ENCODE data around the gene LIN28B.
"Not testable (repeated sequence)": the region's sequence is repeated elsewhere in the genome, so short reads cannot be mapped to it uniquely, and the experiment has no call there.

Gene LIN28B

GRCh38 chr6:105066836-105067235 lies 109.9 kb downstream of the LIN28B start:
- H3K4me3 ChIP-seq (replicated peaks; ENCODE audit: low read depth, low read length): no peak overlapping the region
- no peak for TF ChIP-seq CTCF (IDR thresholded peaks at IDR 0.05; ENCODE audit: low read length, missing control alignments)
- DNase-seq (ENCODE audit: low read depth): no peak

GRCh38 chr6:105067329-105067728 lies 110.4 kb downstream of the LIN28B start:
- no peak overlapping the region for H3K4me3 ChIP-seq (replicated peaks; ENCODE audit: low read depth, low read length)
- no peak for TF ChIP-seq CTCF (IDR thresholded peaks at IDR 0.05; ENCODE audit: low read length, missing control alignments)
- no peak for DNase-seq (ENCODE audit: low read depth)

- no peak for DNase-seq (ENCODE audit: low read depth)
- H3K4me3 ChIP-seq (replicated peaks; ENCODE audit: low read depth, low read length): no peak overlapping the region
- TF ChIP-seq CTCF (IDR thresholded peaks at IDR 0.05; ENCODE audit: low read length, missing control alignments): no peak
These were observed 111.5 kb downstream of the LIN28B start for GRCh38 chr6:105068407-105068806.

- H3K4me3 ChIP-seq (replicated peaks; ENCODE audit: low read depth, low read length): no peak overlapping the region
- no peak for DNase-seq (ENCODE audit: low read depth)
- no peak for TF ChIP-seq CTCF (IDR thresholded peaks at IDR 0.05; ENCODE audit: low read length, missing control alignments)
These were observed 113.0 kb downstream of the LIN28B start for GRCh38 chr6:105069821-105070445.

GRCh38 chr6:105072798-105073199 lies 115.9 kb downstream of the LIN28B start:
- peak; percentile 35 for DNase-seq (ENCODE audit: low read depth)
- H3K4me3 ChIP-seq (replicated peaks; ENCODE audit: low read depth, low read length): no peak overlapping the region
- no peak for TF ChIP-seq CTCF (IDR thresholded peaks at IDR 0.05; ENCODE audit: low read length, missing control alignments)

- H3K4me3 ChIP-seq (replicated peaks; ENCODE audit: low read depth, low read length): no peak overlapping the region
- no peak for DNase-seq (ENCODE audit: low read depth)
- TF ChIP-seq CTCF (IDR thresholded peaks at IDR 0.05; ENCODE audit: low read length, missing control alignments): no peak
These were observed 118.3 kb downstream of the LIN28B start for GRCh38 chr6:105075210-105075609.

GRCh38 chr6:105076418-105076817 lies 119.5 kb downstream of the LIN28B start:
- DNase-seq (ENCODE audit: low read depth): peak; percentile 20
- H3K4me3 ChIP-seq (replicated peaks; ENCODE audit: low read depth, low read length): not testable (repeated sequence)
